GM21515 (cell line): Measurements from ENCODE around the gene FEM1C.

ENCODE experiments used
- ATAC-seq: cut with Tn5 transposase; IDR thresholded peaks from one replicate; pipeline ENCODE4 v1.9.1; 2021; ENCODE audit not compliant: unreplicated experiment

FEM1C gene

DNA sequence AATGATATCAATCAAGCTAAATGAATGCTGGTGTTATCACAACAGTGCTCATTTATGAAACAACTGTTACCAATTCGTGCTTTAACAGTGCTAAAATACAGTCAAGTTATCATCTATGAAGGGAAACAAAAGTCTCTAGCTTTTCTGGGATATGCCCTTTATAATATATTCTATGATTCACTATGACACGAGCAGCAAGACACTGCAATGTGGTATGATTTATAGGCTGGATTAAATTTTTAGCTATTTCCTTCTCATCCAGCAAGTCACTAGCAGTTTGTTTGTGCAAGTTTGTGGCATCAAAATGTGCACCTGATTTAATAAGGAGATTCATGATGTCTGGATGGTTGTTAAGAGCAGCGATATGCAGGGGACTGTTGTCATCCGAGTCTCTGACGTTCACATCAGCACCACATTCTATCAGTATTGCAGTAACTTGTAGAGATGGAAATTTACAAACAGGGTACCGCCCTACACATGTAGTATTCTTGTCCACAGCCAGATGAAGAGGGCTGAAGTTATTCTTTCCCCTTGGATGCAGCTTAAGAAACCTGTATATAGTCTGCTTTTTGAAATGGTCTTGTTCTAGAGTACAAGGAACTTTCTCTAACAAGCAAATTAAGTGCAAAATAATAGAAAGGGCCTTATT lies 20.3 kb downstream of the FEM1C start:
- ATAC-seq = no peak

DNA sequence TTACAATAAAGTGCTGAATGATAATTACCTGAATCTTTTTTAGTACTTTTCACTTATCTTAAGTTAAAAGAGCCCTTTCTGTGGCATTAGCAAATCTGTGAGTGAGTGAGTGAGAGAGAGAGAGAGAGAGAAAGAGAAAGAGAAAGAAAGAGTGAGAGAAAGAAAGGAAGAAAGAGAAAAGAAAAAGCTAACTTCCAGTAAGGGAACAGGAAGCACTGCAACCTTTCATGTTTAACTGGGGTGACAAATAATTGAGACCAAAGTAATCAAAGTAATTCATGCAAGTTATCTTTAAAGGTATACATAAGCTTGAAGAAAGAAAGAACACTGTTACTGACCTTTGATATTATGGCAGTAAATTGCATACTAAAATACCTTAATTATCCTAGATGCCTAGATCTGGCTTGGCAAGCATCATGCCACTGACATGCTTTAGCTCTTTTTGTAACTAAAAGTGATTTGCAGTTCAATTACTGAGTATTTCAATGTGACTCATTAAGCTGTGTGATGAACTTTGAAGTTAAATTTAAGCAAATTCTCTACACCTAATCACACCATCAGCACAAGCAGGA lies 21.7 kb downstream of the FEM1C start:
- no peak for ATAC-seq

DNA sequence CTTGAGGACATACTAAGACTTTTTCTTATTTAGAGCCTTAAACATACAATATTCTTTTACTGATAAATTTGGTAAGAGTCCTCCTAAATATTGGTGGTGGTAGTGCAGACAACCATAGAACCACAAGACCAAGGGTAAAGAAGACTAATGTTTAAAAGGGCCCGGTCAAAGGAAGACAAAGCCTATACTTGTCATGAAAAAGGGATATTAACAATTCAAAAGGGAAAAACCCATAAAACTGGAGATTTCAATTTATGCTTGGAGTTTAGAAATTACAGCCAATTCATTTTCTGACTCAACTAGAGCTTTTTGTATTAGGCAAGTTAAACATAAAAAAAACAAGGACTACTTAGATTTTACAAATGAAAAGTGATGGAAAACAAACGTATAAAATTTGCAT lies 24.4 kb downstream of the FEM1C start:
- ATAC-seq = no peak

DNA sequence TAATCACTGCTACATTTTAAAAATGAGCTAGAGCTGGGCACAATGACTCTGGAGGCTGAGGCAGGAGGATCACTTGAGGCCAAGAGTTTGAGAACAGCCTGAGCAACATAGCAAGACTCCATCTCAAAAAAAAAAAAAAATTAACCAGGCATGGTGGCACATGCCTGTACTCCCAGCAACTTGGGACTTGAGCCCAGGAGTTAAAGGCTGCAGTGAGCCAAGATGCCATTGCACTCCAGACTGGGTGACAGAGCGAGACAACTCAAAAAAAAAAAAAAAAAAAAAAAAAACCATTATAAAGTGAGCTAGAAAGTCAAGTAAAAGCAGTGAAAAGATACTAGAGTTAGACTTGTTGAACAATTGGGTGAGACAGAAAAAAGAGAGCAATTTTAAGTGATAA lies 28.2 kb downstream of the FEM1C start:
- no peak for ATAC-seq

DNA sequence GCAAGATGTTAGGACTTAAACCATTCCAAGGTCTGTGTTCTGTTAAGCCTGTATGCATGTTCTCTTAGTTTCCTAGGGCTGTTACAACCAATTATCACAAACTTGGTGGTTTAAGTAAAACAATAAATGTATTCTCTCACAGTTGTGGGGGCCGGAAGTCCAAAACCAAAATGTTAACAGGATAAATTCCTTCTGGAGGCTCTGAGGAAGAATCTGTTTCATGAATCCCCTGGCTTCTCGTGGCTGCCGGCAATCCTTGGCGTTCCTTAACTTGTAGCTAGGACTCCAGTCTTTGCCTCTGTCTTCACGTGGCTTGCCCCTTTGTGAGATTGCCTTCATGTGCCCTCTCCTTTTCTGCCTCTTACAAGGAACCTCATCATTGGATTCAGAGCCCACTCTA lies 30.4 kb downstream of the FEM1C start:
- no peak for ATAC-seq

DNA sequence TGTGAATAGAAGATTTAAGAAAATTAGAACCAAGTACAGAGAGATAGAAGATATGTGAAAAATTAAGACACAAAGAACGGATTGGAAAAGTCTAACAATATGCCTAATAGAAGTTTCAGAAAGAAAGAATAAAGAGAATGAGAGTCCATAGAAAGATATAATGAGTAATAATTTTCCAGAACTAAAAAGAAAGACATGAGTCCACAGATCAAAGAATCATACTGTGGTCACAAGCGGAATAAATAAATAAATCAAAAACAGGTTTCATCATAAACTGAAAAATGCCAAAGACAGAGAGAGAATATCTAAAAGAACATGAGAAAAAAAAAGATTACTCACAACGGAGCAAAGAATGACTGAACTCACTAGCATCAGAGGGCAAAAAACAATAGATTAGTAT lies 32.9 kb downstream of the FEM1C start:
- ATAC-seq = no peak

DNA sequence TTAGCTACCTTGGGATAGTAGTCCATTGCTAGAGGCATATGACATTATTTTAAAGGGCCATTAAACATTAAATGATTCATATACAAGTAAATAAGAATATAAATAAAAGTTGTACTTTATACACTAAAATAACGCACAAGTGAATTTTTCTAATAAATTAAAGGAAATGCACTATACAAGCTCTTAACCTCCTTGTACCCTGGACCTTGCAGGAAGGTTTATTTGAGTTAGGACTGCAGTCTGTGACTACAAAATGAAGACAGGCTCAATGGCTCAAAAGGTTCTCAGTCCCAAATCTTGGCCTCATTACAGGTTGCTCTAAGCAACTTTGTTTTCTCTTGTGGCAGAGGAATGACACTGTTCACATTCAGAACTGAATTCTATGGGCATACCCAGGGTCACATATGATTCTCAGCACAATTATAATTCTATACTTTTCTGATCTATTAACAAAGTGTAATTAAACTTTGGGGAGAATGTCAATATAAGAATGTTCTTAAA lies 34.4 kb downstream of the FEM1C start:
- ATAC-seq = no peak

DNA sequence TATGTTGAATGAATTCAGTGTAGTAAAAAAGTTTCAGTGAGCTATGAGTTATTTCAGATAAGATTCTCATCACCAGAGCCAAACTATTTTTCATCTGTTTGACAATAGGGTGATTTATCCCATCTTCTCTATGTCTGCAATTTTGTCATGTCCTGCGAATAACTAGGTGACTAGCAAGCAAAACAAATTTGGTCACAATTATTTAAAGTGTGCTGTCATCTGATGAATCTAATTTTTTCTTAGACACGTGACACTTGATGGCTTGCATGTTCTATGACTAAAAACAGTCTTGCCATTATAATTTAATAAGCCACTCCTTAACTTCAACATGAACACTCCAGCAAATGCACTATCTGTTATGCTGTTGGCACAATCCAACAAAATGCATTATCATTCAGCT lies 35.0 kb downstream of the FEM1C start:
- no peak for ATAC-seq

DNA sequence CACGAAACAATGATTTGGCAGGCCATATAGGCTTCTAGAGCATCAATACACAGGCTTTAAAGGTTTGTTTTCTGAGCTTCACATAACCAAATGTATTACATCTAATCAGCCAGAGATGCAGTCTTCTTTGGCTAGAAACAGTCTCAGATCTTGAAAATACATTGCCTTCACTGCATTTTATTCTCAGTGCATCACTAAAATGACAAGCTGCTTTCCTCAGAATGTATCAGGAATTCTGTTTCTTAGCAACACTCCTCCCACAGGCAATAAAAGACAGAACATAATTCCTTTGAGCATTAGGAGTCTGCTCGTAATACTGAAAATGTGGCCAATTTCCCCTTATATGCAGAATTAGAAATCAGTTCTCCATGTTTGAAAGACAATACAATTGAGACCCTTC lies 36.9 kb downstream of the FEM1C start:
- no peak for ATAC-seq

DNA sequence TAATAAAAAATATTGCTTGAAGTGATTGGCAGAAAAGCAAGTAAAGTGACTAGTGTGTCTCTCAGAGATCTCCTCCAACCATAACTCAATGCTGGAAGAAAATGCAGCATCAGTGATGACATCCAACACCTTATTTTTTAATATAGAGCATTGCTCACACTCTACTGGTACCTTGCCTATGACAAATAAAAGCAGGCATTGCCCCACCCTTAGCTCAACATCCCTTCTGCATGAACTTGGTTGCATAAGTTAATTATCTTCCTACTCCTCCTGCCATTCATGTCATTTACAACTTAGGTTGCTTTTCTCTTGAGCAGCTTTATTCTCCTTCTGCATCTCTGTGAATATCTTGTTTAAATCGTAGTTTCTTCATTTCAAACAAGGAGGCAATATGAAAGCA lies 41.2 kb downstream of the FEM1C start:
- ATAC-seq = no peak

DNA sequence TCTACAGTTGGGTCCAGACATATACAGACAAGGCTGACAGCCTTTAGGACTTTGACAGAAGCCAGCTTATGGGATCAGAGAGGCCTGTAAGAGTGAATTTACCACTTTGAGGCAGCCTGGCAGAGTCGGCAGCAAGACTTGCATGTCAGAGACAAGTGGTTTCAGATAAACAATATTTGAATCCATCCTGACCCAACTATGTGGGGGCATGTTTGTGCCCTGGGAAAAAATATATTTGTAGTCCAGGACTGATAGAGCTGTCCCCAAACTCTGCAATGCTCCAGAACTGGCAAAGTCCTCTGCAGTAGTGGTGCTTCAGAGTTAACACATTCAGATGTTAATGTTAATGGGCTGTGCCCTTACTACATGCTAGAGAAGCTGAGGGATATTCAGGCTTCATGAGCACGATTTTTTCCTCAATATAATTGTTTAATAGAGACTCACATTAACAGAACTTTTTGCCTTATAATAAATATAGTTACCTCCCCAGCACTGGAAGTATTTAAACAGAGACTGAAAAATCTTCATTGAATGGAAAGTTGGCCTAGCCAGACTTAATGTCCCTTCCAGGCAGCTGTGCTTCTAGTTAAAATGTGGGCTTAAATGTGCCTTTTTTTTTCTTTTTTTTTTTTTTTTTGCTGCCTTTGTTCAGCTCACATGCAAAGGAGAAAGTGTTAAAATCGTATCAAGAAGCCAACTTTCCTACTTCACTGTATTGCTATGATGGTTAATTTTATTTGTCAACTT lies 42.9 kb downstream of the FEM1C start:
- no peak for ATAC-seq

DNA sequence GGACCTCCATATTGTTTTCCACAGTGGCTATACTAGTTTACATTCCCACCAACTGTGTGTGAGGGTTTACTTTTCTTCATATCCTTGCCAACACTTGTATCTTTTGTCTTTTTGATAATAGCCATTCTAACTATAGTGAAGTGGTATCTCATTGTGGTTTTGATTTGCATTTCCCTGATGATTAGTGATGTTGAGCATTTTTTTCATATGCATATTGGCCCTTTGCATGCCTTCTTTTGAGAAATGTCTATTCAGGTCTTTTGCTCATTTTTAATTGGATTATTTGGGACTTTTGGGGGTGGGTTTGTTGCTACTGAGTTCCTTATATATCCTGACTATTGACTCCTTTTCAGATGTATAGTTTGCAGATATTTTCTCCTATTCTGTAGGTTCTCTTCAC lies 44.4 kb downstream of the FEM1C start:
- no peak for ATAC-seq

DNA sequence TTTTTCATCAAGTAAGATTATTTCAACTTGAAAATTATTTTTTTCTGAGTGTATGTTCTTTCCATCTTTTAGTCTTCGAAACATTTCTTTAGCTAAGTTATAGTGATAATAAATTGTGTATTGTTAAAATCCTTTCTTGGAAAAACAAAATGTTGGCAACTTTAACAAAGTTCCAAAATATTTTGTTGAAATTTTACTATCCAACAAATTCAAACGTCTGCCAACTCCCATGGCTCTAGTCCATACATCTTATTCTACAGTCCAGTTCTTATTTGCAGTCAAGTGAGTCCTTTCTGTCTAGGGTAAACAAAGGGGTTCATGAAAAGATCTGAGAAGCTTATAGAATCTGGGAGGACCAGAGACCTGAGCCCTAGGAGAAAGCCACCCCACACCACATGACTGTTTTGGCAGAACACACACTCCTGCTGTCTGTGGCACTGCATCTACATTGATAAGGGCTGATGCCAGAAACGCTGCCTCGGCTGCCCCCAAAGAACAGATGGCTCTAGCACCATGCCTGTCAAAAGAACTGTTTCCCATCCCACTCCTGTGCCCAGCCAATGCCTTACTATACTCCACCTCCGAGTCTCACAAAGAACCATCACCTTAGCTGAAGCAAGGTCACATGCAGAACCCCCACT lies 47.5 kb downstream of the FEM1C start:
- no peak for ATAC-seq

DNA sequence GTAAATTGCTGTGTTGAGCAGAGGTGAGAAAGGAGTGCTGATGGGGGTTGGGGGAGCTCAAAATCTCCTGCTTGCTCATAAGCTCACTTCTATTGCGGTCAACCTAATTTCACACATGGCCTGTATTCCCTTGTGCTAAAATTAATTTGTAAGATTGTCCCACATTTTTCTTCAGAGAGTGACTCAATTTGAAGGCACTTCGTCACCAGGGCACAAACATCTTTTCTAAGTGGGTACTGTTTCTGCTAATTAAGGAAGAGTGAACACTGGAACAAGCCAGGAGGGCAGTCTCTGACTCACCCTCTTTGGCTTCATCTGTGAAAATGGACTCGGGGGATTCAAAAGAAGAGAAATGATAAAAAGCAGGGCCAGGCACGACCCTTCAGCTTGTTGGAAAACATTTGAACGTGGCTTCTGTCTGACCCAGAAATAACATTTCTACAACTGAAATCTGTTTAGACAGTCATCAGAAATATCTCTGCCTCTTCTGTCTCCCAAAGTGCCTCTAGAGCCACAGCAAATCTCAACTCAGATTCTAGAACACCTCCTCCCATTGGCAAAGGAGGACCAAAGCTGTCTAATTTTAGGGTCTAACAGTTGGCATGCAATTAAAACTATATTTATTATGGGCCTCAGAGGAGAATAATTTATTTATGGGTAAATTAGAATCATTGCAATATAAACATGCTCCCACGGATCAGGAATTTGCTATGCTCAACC lies 49.8 kb downstream of the FEM1C start:
- no peak for ATAC-seq

DNA sequence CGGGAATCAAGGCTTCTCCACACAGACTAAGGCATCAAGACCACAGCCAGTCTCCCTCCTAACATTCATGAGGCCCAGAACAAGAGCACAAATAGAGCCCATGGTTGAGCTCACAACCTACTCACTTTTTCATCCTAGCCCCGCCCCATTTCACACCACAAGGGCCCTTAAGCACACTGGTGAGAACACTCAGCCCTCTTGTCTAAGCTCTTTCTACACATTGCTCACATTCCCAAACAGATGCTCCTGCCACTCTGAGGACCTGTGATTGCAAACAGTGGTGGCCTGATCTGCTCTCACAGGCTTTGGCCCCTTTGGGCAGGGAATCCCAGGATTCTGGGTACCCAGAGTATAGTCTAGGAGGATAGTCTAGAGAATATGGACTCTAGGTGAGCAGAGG lies 54.0 kb downstream of the FEM1C start:
- ATAC-seq = no peak

DNA sequence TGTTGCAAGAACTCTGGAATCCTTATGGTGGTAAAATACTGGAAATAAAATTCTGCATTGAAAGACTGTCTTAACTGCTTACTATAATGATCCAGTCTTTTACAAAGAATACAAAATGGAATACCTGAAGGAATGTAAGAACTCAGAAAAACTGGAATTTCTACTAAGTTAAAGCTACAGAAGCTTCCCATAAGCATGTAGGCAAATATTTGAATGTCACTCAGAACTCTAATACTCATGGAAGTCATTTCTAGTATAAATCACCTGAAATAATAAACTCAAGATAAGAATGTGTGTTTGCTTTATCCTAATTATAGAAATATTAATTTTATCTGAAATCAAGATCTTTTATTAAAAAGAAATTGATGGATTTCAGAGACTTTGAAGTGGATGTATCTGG lies 54.8 kb downstream of the FEM1C start:
- no peak for ATAC-seq

DNA sequence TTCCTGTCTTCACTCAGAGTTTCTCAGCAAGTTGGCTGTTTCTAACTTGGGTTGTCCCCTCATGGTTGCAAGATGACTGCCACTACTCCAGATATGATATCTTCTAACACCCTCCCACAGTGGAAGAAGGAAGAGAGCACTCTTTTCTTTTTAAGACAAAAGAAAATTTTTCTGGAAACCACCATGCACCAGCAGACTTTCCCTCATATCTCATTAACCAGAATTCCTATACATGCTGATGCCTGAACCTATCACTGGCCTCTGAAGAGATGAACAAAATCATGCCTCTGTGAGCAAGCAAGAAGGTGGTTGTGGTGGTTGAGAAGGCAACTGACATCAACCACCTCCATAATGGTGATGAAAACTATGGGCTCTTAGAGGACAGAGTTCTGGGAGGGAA lies 56.8 kb downstream of the FEM1C start:
- peak; percentile 45 for ATAC-seq

DNA sequence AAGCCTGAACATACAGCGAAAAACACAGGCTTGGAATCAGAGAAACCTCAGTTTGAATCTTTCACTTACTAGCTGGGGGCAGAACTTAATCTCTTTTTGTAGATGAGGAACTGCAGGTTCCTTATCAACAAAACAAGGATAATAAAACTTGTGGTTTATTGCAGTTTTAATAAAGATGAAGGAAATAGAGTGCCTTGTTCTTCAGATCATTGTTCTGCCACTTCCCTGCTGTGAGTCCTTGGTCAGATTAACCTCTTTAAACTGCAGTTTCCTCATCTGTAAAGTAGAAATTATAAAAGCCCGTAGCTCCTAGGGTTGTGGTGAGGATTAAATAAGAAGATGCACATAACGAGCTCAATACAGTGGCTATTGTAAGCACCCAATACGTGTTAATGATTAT lies 57.4 kb downstream of the FEM1C start:
- no peak for ATAC-seq

DNA sequence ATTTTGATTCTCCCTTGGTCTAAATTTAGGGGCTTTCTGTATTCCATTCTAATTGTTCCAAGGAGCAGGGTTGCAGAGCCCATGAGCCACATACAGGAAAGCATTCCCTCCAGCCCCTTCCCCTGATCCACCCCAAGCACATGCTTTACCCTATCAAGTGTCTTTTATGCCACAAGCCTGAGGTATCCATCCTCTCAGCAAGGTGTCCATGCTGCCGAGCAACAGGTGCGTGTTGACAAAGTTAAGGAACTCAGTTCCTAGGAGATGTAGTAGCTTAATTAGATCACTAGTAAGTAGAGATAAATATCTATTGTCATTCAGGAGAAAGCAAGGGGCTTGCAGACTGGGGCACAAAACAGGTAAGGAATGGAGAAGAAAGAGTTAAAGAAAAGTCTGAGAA lies 57.8 kb downstream of the FEM1C start:
- ATAC-seq = no peak

DNA sequence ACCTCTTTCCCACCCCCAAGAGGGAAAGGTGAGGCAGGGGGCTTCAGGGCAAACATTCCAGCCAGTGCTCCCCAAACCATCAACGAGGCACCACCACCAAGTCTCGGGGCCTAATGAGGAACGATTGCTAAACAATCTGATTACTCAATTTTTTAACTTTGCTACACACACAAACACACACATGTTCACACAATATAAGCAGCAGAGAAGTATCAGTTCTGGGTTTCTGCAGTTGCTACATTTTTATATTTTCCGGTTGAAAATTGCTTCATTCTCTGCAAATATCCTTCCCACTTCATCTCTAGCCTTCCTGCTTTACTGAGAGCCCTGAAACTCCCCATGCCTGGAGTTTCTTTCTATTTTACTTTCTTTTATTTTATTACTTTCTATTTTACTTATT lies 60.2 kb downstream of the FEM1C start:
- no peak for ATAC-seq

DNA sequence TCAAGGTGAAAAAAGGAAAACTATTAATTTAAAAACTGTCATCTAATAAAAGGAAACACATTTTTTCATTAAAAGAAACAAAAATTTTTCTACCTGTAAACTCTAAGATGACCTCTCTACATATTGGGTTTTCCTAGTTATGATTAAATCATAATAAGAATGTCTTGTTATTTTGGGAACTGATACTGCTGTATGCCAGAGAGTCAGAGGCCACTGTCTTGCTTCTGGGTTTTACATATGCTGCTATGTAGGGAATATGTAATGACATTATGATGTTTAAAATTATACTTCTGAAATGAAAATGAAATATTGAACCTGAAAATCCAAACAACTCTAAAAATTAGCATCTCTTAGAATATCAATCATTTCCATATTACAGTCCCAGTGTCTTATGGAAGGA lies 63.7 kb downstream of the FEM1C start:
- ATAC-seq = no peak
